Liver (tissue), 9 donors: ENCODE results near the gene LEKR1. TPM values are rescaled to one million over a fixed set of nuclear protein-coding genes. Genes with fewer than 3 reads are reported as not detected.
A peak's percentile ranks its signal among the peaks of the same experiment; 100 is the strongest.

Experiments used
- DNase-seq: peaks from one replicate; pipeline ENCODE4 v3.0.0-alpha.2; 2017; ENCODE audit warnings: low spot score
- H3K27ac ChIP-seq, 2 donors: one replicate each; pipeline ENCODE4 v1.7.0; 2013; ENCODE audit warnings: inconsistent platforms in 2 of 2, low read length in 2 of 2, control low read depth in 1 of 2, low read depth in 1 of 2, mild to moderate bottlenecking in 1 of 2
- H3K27me3 ChIP-seq, 4 donors: one replicate each; pipeline versions ENCODE4 v1.6.1 to v1.7.0; 2013; ENCODE audit warnings: low read length in 3 of 4, inconsistent platforms in 1 of 4, mild to moderate bottlenecking in 1 of 4, moderate library complexity in 1 of 4; ENCODE audit not compliant: control insufficient read depth in 4 of 4, insufficient read depth in 4 of 4
- H3K36me3 ChIP-seq, 4 donors: one replicate each; pipeline versions ENCODE4 v1.6.1 to v1.7.0; 2013; ENCODE audit warnings: low read length in 3 of 4, mild to moderate bottlenecking in 3 of 4, low read depth in 1 of 4, moderate library complexity in 1 of 4; ENCODE audit not compliant: control insufficient read depth in 4 of 4, insufficient read depth in 3 of 4
- H3K4me1 ChIP-seq, 4 donors: one replicate each; pipeline versions ENCODE4 v1.6.1 to v1.7.0; 2013; ENCODE audit warnings: low read length in 3 of 4, mild to moderate bottlenecking in 3 of 4, moderate library complexity in 1 of 4; ENCODE audit not compliant: control insufficient read depth in 4 of 4, insufficient read depth in 4 of 4
- H3K4me3 ChIP-seq, 3 donors: one replicate each; pipeline versions ENCODE4 v1.6.1 to v1.7.0; 2013; ENCODE audit warnings: low read length in 3 of 3, control low read depth in 1 of 3, low read depth in 1 of 3, mild to moderate bottlenecking in 1 of 3
- H3K9ac ChIP-seq, 2 donors: one replicate each; pipeline ENCODE4 v1.7.0; 2013; ENCODE audit warnings: low read length in 2 of 2, mild to moderate bottlenecking in 2 of 2, moderate library complexity in 2 of 2, control low read depth in 1 of 2, low read depth in 1 of 2
- H3K9me3 ChIP-seq, 4 donors: one replicate each; pipeline versions ENCODE4 v1.6.1 to v1.7.0; 2013; ENCODE audit warnings: low read length in 3 of 4; ENCODE audit not compliant: control insufficient read depth in 4 of 4
- ATF3 ChIP-seq: IDR thresholded peaks from 2 replicates; pipeline ENCODE4 v1.6.1; 2016; ENCODE audit warnings: antibody characterized with exemption
- CTCF ChIP-seq: fragments of 150-350 bp; IDR thresholded peaks from 2 replicates; pipeline ENCODE4 v1.5.1; 2017; ENCODE audit warnings: improper control_type of control experiment, low read depth, low read length; ENCODE audit not compliant: missing input control
- EGR1 ChIP-seq, 2 donors: IDR thresholded peaks; 2 replicates each; pipeline ENCODE4 v1.6.1; 2016 to 2018; ENCODE audit warnings: antibody characterized with exemption in 2 of 2, low read depth in 2 of 2
- FOXA1 ChIP-seq: IDR thresholded peaks from 2 replicates; pipeline ENCODE4 v1.6.1; 2016; ENCODE audit warnings: antibody characterized with exemption
- FOXA2 ChIP-seq: IDR thresholded peaks from 2 replicates; pipeline ENCODE4 v1.6.1; 2016; ENCODE audit warnings: antibody characterized with exemption
- GABPA ChIP-seq, 2 donors: IDR thresholded peaks in 1 of 2; conservative IDR thresholded peaks in 1 of 2; 2 replicates each; pipeline ENCODE4 v1.6.1; 2016; ENCODE audit warnings: antibody characterized with exemption in 2 of 2, mild to moderate bottlenecking in 1 of 2, moderate library complexity in 1 of 2
- HNF4A ChIP-seq, 2 donors: conservative IDR thresholded peaks; 2 replicates each; pipeline ENCODE4 v1.6.1; 2016; ENCODE audit warnings: antibody characterized with exemption in 2 of 2, mild to moderate bottlenecking in 2 of 2
- HNF4G ChIP-seq: IDR thresholded peaks from 2 replicates; pipeline ENCODE4 v1.6.1; 2016; ENCODE audit warnings: antibody characterized with exemption
- JUND ChIP-seq, 2 donors: IDR thresholded peaks; 2 replicates each; pipeline ENCODE4 v1.6.1; 2016; ENCODE audit warnings: antibody characterized with exemption in 2 of 2
- MAX ChIP-seq: IDR thresholded peaks from 2 replicates; pipeline ENCODE4 v1.6.1; 2016; ENCODE audit warnings: antibody characterized with exemption
- NR2F2 ChIP-seq: IDR thresholded peaks from 2 replicates; pipeline ENCODE4 v1.6.1; 2016; ENCODE audit warnings: antibody characterized with exemption
- RAD21 ChIP-seq, 2 donors: IDR thresholded peaks; 2 replicates each; pipeline ENCODE4 v1.6.1; 2016; ENCODE audit warnings: antibody characterized with exemption in 2 of 2, mild to moderate bottlenecking in 2 of 2
- REST ChIP-seq: IDR thresholded peaks from 2 replicates; pipeline ENCODE4 v1.6.1; 2016; ENCODE audit warnings: antibody characterized with exemption, mild to moderate bottlenecking
- RXRA ChIP-seq, 2 donors: IDR thresholded peaks; 2 replicates each; pipeline ENCODE4 v1.6.1; 2017 to 2018; ENCODE audit warnings: antibody characterized with exemption in 2 of 2, mild to moderate bottlenecking in 1 of 2
- SP1 ChIP-seq: IDR thresholded peaks from 2 replicates; pipeline ENCODE4 v1.6.1; 2018; ENCODE audit warnings: antibody characterized with exemption, mild to moderate bottlenecking
- TAF1 ChIP-seq: conservative IDR thresholded peaks from 2 replicates; pipeline ENCODE4 v1.6.1; 2016; ENCODE audit warnings: antibody characterized with exemption, mild to moderate bottlenecking
- YY1 ChIP-seq: IDR thresholded peaks from 2 replicates; pipeline ENCODE4 v1.6.1; 2016; ENCODE audit warnings: antibody characterized with exemption, mild to moderate bottlenecking
- ZBTB33 ChIP-seq: IDR thresholded peaks from 2 replicates; pipeline ENCODE4 v1.6.1; 2016; ENCODE audit warnings: antibody characterized with exemption
- WGBS: extraction: QIAGEN DNeasy Blood & Tissue Kit; methylation state at CpG from one replicate; pipeline ENCODE4 v1.1.7; 2013; 5-methylcytosine and 5-hydroxymethylcytosine counted together
- polyA plus RNA-seq, 2 donors: library from polyadenylated mRNA; stranded (reverse) in 1 of 2; unstranded in 1 of 2; fragments of 200-250 nt in 1 of 2; fragments of >200 nt in 1 of 2; fragmentation: Nextera tagmentation in 1 of 2; extraction: Ambion mirVana in 1 of 2; gene quantifications; one replicate each; pipeline versions ENCODE4 v1.2.1 to v1.2.3, GENCODE V29; 2013 to 2015
- total RNA-seq, 2 donors: library from RNA; depleted of rRNA; stranded (reverse); fragments of >200 nt; gene quantifications; one replicate each; pipeline ENCODE4 v1.2.3, GENCODE V29; 2014
- donor health status: healthy.
- donor health status: healthy.
- donor health status: healthy.
- donor health status: healthy.
- donor health status: healthy.

LEKR1 gene
- total and polyA plus RNA-seq, 4 donors = 0.19 to 0.72 (median 0.44) TPM

GRCh38 chr3:156812521-156813335 is 13.4 kb upstream of the LEKR1 start:
- no peak overlapping the region for H3K4me3 ChIP-seq
- H3K4me1 ChIP-seq = peaks cover 4 to 26% (median 6%) of the 10 kb centered on the region in 4 donors
- 36% methylated on average over 6 of the region's 6 CpGs for WGBS
- H3K9me3 ChIP-seq = no peaks in the 10 kb centered on the region
- TF ChIP-seq YY1 (peak; percentile 59), ZBTB33 (peak; percentile 64), REST (peak; percentile 36), FOXA1 (peak; percentile 97), SP1 (peak; percentile 87), RXRA (IDR thresholded peaks at IDR 0.05) (peak; percentile 89 to 96), TAF1 (no peak), MAX (peak; percentile 84), GABPA (IDR thresholded peaks at IDR 0.05 in 1 of 2, conservative IDR thresholded peaks at IDR 0.05 in 1 of 2) (peak in 1 of 2 donors; percentile 35), CTCF (no peak), HNF4G (peak; percentile 26), HNF4A (conservative IDR thresholded peaks at IDR 0.05) (peak; percentile 87 to 90), RAD21 (IDR thresholded peaks at IDR 0.05) (peak; percentile 39 to 59), NR2F2 (no peak), ATF3 (peak; percentile 63), FOXA2 (peak; percentile 86), EGR1 (IDR thresholded peaks at IDR 0.05; ENCODE audit: low read depth in 2 of 2) (peak in 1 of 2 donors; percentile 23), JUND (IDR thresholded peaks at IDR 0.05) (peak; percentile 88 to 95)
- H3K27me3 ChIP-seq = no peaks in the 10 kb centered on the region
- no peaks in the 10 kb centered on the region for H3K36me3 ChIP-seq
- H3K9ac ChIP-seq = peak overlapping the region in 1 of 2 donors; percentile 33
- H3K27ac ChIP-seq = peak overlapping the region; percentile 82 to 84
- DNase-seq = no peak
